ENCODE measurements around the gene MAD1L1. TPM values are rescaled to one million over a fixed set of nuclear protein-coding genes. Genes with fewer than 3 reads are reported as not detected.

MAD1L1 gene
- total and polyA plus RNA-seq, 2 donors (not counting 1 experiment from before 2014, with no cell fraction given): 9.8 to 29.4 TPM

DNA sequence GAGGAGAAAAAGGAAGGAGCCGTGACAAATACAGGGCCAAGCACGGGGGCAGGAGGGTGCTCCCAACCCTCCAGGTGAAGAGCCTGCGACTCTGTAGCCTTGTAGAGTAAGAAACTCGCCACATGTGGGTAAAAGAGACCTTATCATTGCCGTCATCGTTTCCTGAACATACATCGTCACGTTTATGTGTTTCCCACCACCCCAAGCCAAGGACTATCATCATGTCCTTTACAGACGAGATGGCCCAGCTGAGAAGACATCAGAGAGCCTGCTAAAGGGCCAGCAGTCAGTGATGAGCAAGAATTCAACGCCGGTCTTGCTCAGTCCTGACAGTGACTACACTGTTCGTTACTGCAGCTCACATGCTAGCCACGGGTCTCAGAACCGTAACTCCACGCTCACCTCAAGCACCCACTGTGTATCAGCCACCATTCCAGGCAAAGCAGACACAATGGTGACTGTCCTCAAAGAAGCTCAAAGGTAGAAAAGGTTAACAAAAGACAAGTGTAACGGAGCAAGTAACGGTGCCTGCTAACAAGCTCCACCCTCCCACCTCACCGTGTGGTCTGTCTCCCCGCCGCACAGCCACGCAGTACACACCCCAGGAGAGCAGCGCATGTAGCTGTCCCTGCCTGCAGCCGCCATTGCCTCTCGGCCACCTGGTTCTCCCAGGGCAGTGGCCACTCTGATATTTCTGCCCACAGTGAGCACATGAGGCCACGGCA lies 147.8 kb downstream of the MAD1L1 start:
- Histone ChIP-seq H3K36me3 (ENCODE audit: control insufficient read depth, insufficient read depth, low read length) (no peaks in the 10 kb centered on the region), H3K9ac (ENCODE audit: insufficient read depth, low read length) (no peak overlapping the region), H3K4me1 (ENCODE audit: control insufficient read depth, extremely low read depth, insufficient read depth, low read length) (peaks cover 5% of the 10 kb centered on the region), H3K27me3 (ENCODE audit: control insufficient read depth, insufficient read depth, low read length) (no peaks in the 10 kb centered on the region), H4K20me1 (ENCODE audit: control insufficient read depth, extremely low read depth, insufficient read depth, low read length) (no peaks in the 10 kb centered on the region), H3K4me3 (replicated peaks in 1 of 4; ENCODE audit: control extremely low read depth in 1 of 4, insufficient read depth in 1 of 4, low read depth in 3 of 4, low read length in 4 of 4) (no peak overlapping the region), H2AFZ (ENCODE audit: low read length) (no peak overlapping the region), H3K4me2 (ENCODE audit: extremely low read depth, insufficient read depth, low read length) (no peak overlapping the region), H3K79me2 (ENCODE audit: control insufficient read depth, insufficient read depth, low read length) (no peaks in the 10 kb centered on the region), H3K9me3 (ENCODE audit: control insufficient read depth, insufficient read depth, low read depth, low read length) (no peaks in the 10 kb centered on the region), H3K27ac (ENCODE audit: insufficient read depth, low read length) (no peak overlapping the region)
- no peak for DNase-seq (ENCODE audit: low read depth in 2 of 2)
- no peak for TF ChIP-seq EZH2 (IDR thresholded peaks at IDR 0.05; ENCODE audit: low read length, missing control alignments)
- TF ChIP-seq, protein P1, sequence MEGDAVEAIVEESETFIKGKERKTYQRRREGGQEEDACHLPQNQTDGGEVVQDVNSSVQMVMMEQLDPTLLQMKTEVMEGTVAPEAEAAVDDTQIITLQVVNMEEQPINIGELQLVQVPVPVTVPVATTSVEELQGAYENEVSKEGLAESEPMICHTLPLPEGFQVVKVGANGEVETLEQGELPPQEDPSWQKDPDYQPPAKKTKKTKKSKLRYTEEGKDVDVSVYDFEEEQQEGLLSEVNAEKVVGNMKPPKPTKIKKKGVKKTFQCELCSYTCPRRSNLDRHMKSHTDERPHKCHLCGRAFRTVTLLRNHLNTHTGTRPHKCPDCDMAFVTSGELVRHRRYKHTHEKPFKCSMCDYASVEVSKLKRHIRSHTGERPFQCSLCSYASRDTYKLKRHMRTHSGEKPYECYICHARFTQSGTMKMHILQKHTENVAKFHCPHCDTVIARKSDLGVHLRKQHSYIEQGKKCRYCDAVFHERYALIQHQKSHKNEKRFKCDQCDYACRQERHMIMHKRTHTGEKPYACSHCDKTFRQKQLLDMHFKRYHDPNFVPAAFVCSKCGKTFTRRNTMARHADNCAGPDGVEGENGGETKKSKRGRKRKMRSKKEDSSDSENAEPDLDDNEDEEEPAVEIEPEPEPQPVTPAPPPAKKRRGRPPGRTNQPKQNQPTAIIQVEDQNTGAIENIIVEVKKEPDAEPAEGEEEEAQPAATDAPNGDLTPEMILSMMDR (conservative IDR thresholded peaks at IDR 0.05 in 1 of 2, IDR thresholded peaks at IDR 0.05 in 1 of 2; ENCODE audit: low read depth in 1 of 2, low read length in 2 of 2): no peak

DNA sequence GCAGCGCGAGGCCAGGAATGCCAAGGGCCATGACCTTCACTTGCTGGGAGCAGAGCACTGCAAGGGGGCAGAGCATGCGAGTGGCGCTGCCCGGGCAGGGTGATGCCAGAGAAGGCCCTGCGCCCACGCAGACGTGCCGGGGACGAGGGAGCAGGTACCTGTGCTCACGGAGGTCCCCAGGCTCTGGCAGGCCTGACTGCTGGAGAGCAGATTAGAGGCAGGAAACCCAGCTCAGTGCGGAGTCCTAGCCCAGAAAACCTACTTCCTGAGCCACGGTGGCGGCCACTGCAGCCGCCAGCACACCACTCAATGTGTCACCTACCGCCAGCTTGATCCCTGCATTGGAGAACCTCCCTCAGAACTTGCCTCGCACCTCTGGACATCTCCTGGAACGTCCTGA lies 148.4 kb downstream of the MAD1L1 start:
- Histone ChIP-seq H3K27me3 (ENCODE audit: control insufficient read depth, insufficient read depth, low read length) (no peaks in the 10 kb centered on the region), H3K4me3 (replicated peaks in 1 of 4; ENCODE audit: control extremely low read depth in 1 of 4, insufficient read depth in 1 of 4, low read depth in 3 of 4, low read length in 4 of 4) (no peak overlapping the region), H3K9me3 (ENCODE audit: control insufficient read depth, insufficient read depth, low read depth, low read length) (no peaks in the 10 kb centered on the region), H3K4me1 (ENCODE audit: control insufficient read depth, extremely low read depth, insufficient read depth, low read length) (peaks cover 5% of the 10 kb centered on the region), H3K79me2 (ENCODE audit: control insufficient read depth, insufficient read depth, low read length) (no peaks in the 10 kb centered on the region), H3K27ac (ENCODE audit: insufficient read depth, low read length) (no peak overlapping the region), H3K36me3 (ENCODE audit: control insufficient read depth, insufficient read depth, low read length) (no peaks in the 10 kb centered on the region), H4K20me1 (ENCODE audit: control insufficient read depth, extremely low read depth, insufficient read depth, low read length) (no peaks in the 10 kb centered on the region), H3K9ac (ENCODE audit: insufficient read depth, low read length) (no peak overlapping the region), H3K4me2 (ENCODE audit: extremely low read depth, insufficient read depth, low read length) (no peak overlapping the region), H2AFZ (ENCODE audit: low read length) (no peak overlapping the region)
- TF ChIP-seq, protein P1 (conservative IDR thresholded peaks at IDR 0.05 in 1 of 2, IDR thresholded peaks at IDR 0.05 in 1 of 2; ENCODE audit: low read depth in 1 of 2, low read length in 2 of 2): no peak
- no peak for TF ChIP-seq EZH2 (IDR thresholded peaks at IDR 0.05; ENCODE audit: low read length, missing control alignments)
- DNase-seq (ENCODE audit: low read depth in 2 of 2): no peak

DNA sequence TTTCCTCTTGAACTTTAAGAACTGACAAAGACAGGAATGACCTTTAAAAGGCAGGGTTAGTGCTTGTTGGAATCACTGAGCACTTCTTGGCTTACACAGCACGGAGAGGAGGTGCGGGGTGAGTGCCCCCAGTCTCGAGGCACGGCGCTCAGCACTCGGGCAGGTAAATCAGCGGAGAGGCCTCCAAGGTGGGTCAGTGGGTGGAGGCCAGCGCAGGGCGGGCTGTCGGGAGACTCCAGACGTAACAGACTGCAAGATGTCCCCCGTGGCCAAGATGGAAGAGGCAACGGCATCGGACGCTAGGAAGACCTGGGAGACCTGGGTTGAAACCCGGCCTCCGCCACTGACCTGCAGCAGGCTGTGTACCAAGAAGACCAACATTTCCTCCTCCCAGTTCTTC lies 149.4 kb downstream of the MAD1L1 start:
- Histone ChIP-seq H2AFZ (ENCODE audit: low read length) (no peak overlapping the region), H3K36me3 (ENCODE audit: control insufficient read depth, insufficient read depth, low read length) (no peaks in the 10 kb centered on the region), H3K79me2 (ENCODE audit: control insufficient read depth, insufficient read depth, low read length) (no peaks in the 10 kb centered on the region), H3K4me1 (ENCODE audit: control insufficient read depth, extremely low read depth, insufficient read depth, low read length) (peaks cover 5% of the 10 kb centered on the region), H4K20me1 (ENCODE audit: control insufficient read depth, extremely low read depth, insufficient read depth, low read length) (no peaks in the 10 kb centered on the region), H3K9ac (ENCODE audit: insufficient read depth, low read length) (no peak overlapping the region), H3K27me3 (ENCODE audit: control insufficient read depth, insufficient read depth, low read length) (no peaks in the 10 kb centered on the region), H3K4me2 (ENCODE audit: extremely low read depth, insufficient read depth, low read length) (no peak overlapping the region), H3K9me3 (ENCODE audit: control insufficient read depth, insufficient read depth, low read depth, low read length) (no peaks in the 10 kb centered on the region), H3K27ac (ENCODE audit: insufficient read depth, low read length) (no peak overlapping the region), H3K4me3 (replicated peaks in 1 of 4; ENCODE audit: control extremely low read depth in 1 of 4, insufficient read depth in 1 of 4, low read depth in 3 of 4, low read length in 4 of 4) (no peak overlapping the region)
- TF ChIP-seq, protein P1 (conservative IDR thresholded peaks at IDR 0.05 in 1 of 2, IDR thresholded peaks at IDR 0.05 in 1 of 2; ENCODE audit: low read depth in 1 of 2, low read length in 2 of 2): no peak
- TF ChIP-seq EZH2 (IDR thresholded peaks at IDR 0.05; ENCODE audit: low read length, missing control alignments): no peak
- no peak for DNase-seq (ENCODE audit: low read depth in 2 of 2)

All from fibroblast of lung (primary cell).